Gastrocnemius medialis (tissue), 4 donors: ENCODE results near the gene PTPRN2.

Source experiments
- CTCF ChIP-seq, 5 experiments: fragments of 450-650 bp in 3 of 5; fragments of 200-600 bp in 2 of 5; sonication (generic) in 2 of 5; IDR thresholded peaks in 4 of 5; conservative IDR thresholded peaks in 1 of 5; 1 replicate in 4 of 5; 2 replicates in 1 of 5; pipeline ENCODE4 v1.5.1; 2016 to 2019; ENCODE audit warnings: antibody characterized with exemption in 5 of 5, mild to moderate bottlenecking in 3 of 5, moderate library complexity in 3 of 5
- POLR2A ChIP-seq, 2 donors: fragments of 450-650 bp; IDR thresholded peaks; one replicate each; pipeline ENCODE4 v1.6.1; 2017; ENCODE audit warnings: antibody characterized with exemption in 2 of 2, mild to moderate bottlenecking in 2 of 2, moderate library complexity in 2 of 2

GRCh38 chr7:158129037-158130022 lies 458.3 kb downstream of the PTPRN2 start:
- TF ChIP-seq POLR2A (IDR thresholded peaks at IDR 0.05) = no peak
- TF ChIP-seq CTCF (IDR thresholded peaks at IDR 0.05 in 4 of 5, conservative IDR thresholded peaks at IDR 0.05 in 1 of 5) = no peak
